Nucleus accumbens (tissue), 56 donors: ENCODE measurements around the gene ANKFN1.
A peak's percentile ranks its signal among the peaks of the same experiment; 100 is the strongest.

ENCODE experiments used
- DNase-seq, 56 donors: peaks; one replicate each; lab custom pipeline; 2025; lab: John Stamatoyannopoulos, UW

ANKFN1 gene

GRCh38 chr17:56489980-56490379, 336.7 kb downstream of the ANKFN1 start:
- DNase-seq, result no peak

GRCh38 chr17:56495556-56495955, 342.3 kb downstream of the ANKFN1 start:
- no peak for DNase-seq

GRCh38 chr17:56497132-56497531, 343.9 kb downstream of the ANKFN1 start:
- DNase-seq, result no peak

GRCh38 chr17:56499799-56500388, 346.6 kb downstream of the ANKFN1 start:
- DNase-seq, result no peak

- no peak for DNase-seq
Observed at GRCh38 chr17:56502120-56502654, 348.9 kb downstream of the ANKFN1 start.

- no peak for DNase-seq
Observed at GRCh38 chr17:56505154-56505756, 352.0 kb downstream of the ANKFN1 start.

GRCh38 chr17:56506349-56506748, 353.1 kb downstream of the ANKFN1 start:
- no peak for DNase-seq

- DNase-seq, result no peak
Observed at GRCh38 chr17:56510554-56511342, 357.5 kb downstream of the ANKFN1 start.

GRCh38 chr17:56514264-56514663, 361.0 kb downstream of the ANKFN1 start:
- DNase-seq, result no peak

GRCh38 chr17:56514899-56515298, 361.6 kb downstream of the ANKFN1 start:
- DNase-seq, result no peak

GRCh38 chr17:56521414-56522141, 368.3 kb downstream of the ANKFN1 start:
- DNase-seq, result peak in 13 of 56 donors; percentile 1 to 37 (median 10)

GRCh38 chr17:56523042-56523441, 369.8 kb downstream of the ANKFN1 start:
- DNase-seq, result no peak

GRCh38 chr17:56528696-56529095, 375.4 kb downstream of the ANKFN1 start:
- no peak for DNase-seq

- DNase-seq, result no peak
Observed at GRCh38 chr17:56532926-56533325, 379.7 kb downstream of the ANKFN1 start.

- DNase-seq, result no peak
Observed at GRCh38 chr17:56536766-56537165, 383.5 kb downstream of the ANKFN1 start.

GRCh38 chr17:56540836-56541235, 387.6 kb downstream of the ANKFN1 start:
- no peak for DNase-seq

GRCh38 chr17:56543280-56543679, 390.0 kb downstream of the ANKFN1 start:
- DNase-seq, result peak in 2 of 56 donors; percentile 5 to 21

- DNase-seq, result no peak
Observed at GRCh38 chr17:56545106-56545505, 391.8 kb downstream of the ANKFN1 start.

- no peak for DNase-seq
Observed at GRCh38 chr17:56545930-56546329, 392.7 kb downstream of the ANKFN1 start.

GRCh38 chr17:56548661-56549060, 395.4 kb downstream of the ANKFN1 start:
- no peak for DNase-seq

GRCh38 chr17:56549501-56549900, 396.2 kb downstream of the ANKFN1 start:
- no peak for DNase-seq
